Measurements from ENCODE around the gene RCSD1.
A peak's percentile ranks its signal among the peaks of the same experiment; 100 is the strongest.

The RCSD1 gene

GRCh38 chr1:167676916-167677848 lies 47.1 kb downstream of the RCSD1 start:
- Histone ChIP-seq H3K9me3 (replicated peaks in 1 of 11) (no peaks in the 10 kb centered on the region), H3K36me3 (peaks cover 88 to 100% (median 100%) of the 10 kb centered on the region in 11 experiments), H3K4me2 (peak overlapping the region in 8 of 11 experiments; percentile 3 to 47 (median 12); a peak in 9 of 22 replicates), H4K20me1 (peaks cover 97 to 100% (median 100%) of the 10 kb centered on the region in 11 experiments), H3K27me3 (no peaks in the 10 kb centered on the region), H3K9ac (no peak overlapping the region), H3K4me1 (peaks cover 62 to 99% (median 92%) of the 10 kb centered on the region in 10 experiments), H3K4me3 (no peak overlapping the region), H3K27ac (peak overlapping the region in 2 of 11 experiments; percentile 6 to 25; a peak in 2 of 22 replicates)
- no peak for TF ChIP-seq Cebpa-rat (IDR thresholded peaks at IDR 0.05)

- Histone ChIP-seq H3K9ac (no peak overlapping the region; a peak in 1 of 22 replicates), H4K20me1 (peaks cover 97 to 100% (median 100%) of the 10 kb centered on the region in 11 experiments), H3K27ac (peak overlapping the region in 2 of 11 experiments; percentile 34 to 48; a peak in 1 of 22 replicates), H3K9me3 (replicated peaks in 1 of 11) (no peaks in the 10 kb centered on the region), H3K4me3 (no peak overlapping the region), H3K4me2 (peak overlapping the region in 6 of 11 experiments; percentile 3 to 75 (median 40); a peak in 10 of 22 replicates), H3K27me3 (no peaks in the 10 kb centered on the region), H3K36me3 (peaks cover 88 to 100% (median 100%) of the 10 kb centered on the region in 11 experiments), H3K4me1 (peaks cover 64 to 100% (median 86%) of the 10 kb centered on the region in 10 experiments)
- TF ChIP-seq Cebpa-rat (IDR thresholded peaks at IDR 0.05): no peak
Measured at GRCh38 chr1:167678422-167678821, 48.4 kb downstream of the RCSD1 start.

DNA sequence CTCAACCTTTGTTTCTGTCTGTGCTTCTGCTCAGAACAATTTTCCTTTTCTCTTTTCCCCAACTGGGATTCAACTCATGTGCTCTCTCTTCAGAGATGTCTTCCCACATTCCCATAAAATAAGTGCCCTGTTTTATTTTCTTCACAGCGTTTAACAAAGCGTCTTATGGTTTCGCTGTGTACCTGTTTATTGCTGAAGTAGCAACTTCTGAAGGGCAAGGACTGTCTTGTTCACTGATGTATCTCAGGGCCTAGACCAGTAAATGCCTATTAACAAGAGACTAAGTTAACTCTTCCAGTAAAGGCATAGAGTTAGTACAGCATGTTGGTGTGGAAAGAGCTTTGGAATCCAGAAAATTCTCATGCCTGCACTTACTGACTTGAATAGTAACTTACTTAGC lies 48.8 kb downstream of the RCSD1 start:
- no peaks in the 10 kb centered on the region for H3K9me3 ChIP-seq (replicated peaks in 1 of 11)
- H3K36me3 ChIP-seq: peaks cover 88 to 100% (median 100%) of the 10 kb centered on the region in 11 experiments
- H3K9ac ChIP-seq: peak overlapping the region in 1 of 11 experiments; percentile 22; a peak in 2 of 22 replicates
- H3K4me1 ChIP-seq: peaks cover 64 to 100% (median 86%) of the 10 kb centered on the region in 10 experiments
- no peak overlapping the region for H3K4me3 ChIP-seq
- H4K20me1 ChIP-seq: peaks cover 97 to 100% (median 100%) of the 10 kb centered on the region in 11 experiments
- H3K27ac ChIP-seq: peak overlapping the region in 4 of 11 experiments; percentile 15 to 48 (median 31); a peak in 4 of 22 replicates
- peak overlapping the region in 7 of 11 experiments; percentile 1 to 75 (median 31); a peak in 11 of 22 replicates for H3K4me2 ChIP-seq
- no peak for TF ChIP-seq Cebpa-rat (IDR thresholded peaks at IDR 0.05)
- no peaks in the 10 kb centered on the region for H3K27me3 ChIP-seq

- peak overlapping the region in 4 of 11 experiments; percentile 18 to 64 (median 34); a peak in 5 of 22 replicates for H3K9ac ChIP-seq
- H3K9me3 ChIP-seq (replicated peaks in 1 of 11): no peaks in the 10 kb centered on the region
- H3K27me3 ChIP-seq: no peaks in the 10 kb centered on the region
- no peak overlapping the region for H3K4me3 ChIP-seq
- H3K4me2 ChIP-seq: peak overlapping the region in 7 of 11 experiments; percentile 1 to 75 (median 48); a peak in 13 of 22 replicates
- TF ChIP-seq Cebpa-rat (IDR thresholded peaks at IDR 0.05): no peak
- peaks cover 59 to 97% (median 84%) of the 10 kb centered on the region in 10 experiments for H3K4me1 ChIP-seq
- peak overlapping the region in 6 of 11 experiments; percentile 0 to 48 (median 22); a peak in 6 of 22 replicates for H3K27ac ChIP-seq
- peaks cover 93 to 100% (median 100%) of the 10 kb centered on the region in 11 experiments for H4K20me1 ChIP-seq
- peaks cover 88 to 100% (median 100%) of the 10 kb centered on the region in 11 experiments for H3K36me3 ChIP-seq
Measured at GRCh38 chr1:167679714-167680113, 49.7 kb downstream of the RCSD1 start.

DNA sequence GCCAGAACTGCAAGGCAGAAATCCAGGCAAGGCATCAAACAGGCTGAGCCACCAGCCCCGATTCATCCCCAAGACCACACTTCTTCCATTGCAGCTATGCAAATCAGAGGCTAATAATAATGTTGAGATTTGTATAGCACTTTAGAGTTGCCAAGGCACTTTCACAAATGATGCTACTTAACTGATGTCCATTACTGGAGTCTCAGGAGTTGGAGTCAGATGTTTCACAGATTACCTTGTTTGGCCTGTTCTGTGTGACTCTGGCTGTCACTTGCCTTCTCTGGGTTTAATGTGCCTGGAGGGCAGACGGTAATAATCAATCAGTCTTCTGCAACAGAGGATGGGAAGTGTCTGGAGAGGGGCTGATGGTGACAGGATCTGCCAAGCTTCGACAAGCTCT lies 51.0 kb downstream of the RCSD1 start:
- no peak for TF ChIP-seq Cebpa-rat (IDR thresholded peaks at IDR 0.05)
- Histone ChIP-seq H3K36me3 (peaks cover 89 to 100% (median 100%) of the 10 kb centered on the region in 11 experiments), H3K27me3 (no peaks in the 10 kb centered on the region), H3K9ac (peak overlapping the region in 8 of 11 experiments; percentile 3 to 64 (median 20); a peak in 7 of 22 replicates), H3K27ac (peak overlapping the region in 8 of 11 experiments; percentile 0 to 48 (median 16); a peak in 10 of 22 replicates), H3K4me2 (peak overlapping the region in 6 of 11 experiments; percentile 0 to 55 (median 26); a peak in 9 of 22 replicates), H3K4me3 (no peak overlapping the region), H4K20me1 (peaks cover 92 to 100% (median 100%) of the 10 kb centered on the region in 11 experiments), H3K9me3 (replicated peaks in 1 of 11) (no peaks in the 10 kb centered on the region), H3K4me1 (peaks cover 57 to 99% (median 86%) of the 10 kb centered on the region in 10 experiments)

GRCh38 chr1:167681451-167682098 lies 51.5 kb downstream of the RCSD1 start:
- Histone ChIP-seq H3K9me3 (replicated peaks in 1 of 11) (no peaks in the 10 kb centered on the region), H4K20me1 (peaks cover 92 to 100% (median 100%) of the 10 kb centered on the region in 11 experiments), H3K4me3 (no peak overlapping the region), H3K27me3 (no peaks in the 10 kb centered on the region), H3K27ac (peak overlapping the region in 8 of 11 experiments; percentile 0 to 48 (median 20); a peak in 9 of 22 replicates), H3K4me1 (peaks cover 55 to 98% (median 85%) of the 10 kb centered on the region in 10 experiments), H3K4me2 (peak overlapping the region in 4 of 11 experiments; percentile 0 to 55 (median 8); a peak in 5 of 22 replicates), H3K9ac (peak overlapping the region in 5 of 11 experiments; percentile 8 to 64 (median 22); a peak in 4 of 22 replicates), H3K36me3 (peaks cover 89 to 100% (median 100%) of the 10 kb centered on the region in 11 experiments)
- no peak for TF ChIP-seq Cebpa-rat (IDR thresholded peaks at IDR 0.05)

- Histone ChIP-seq H4K20me1 (peaks cover 91 to 100% (median 100%) of the 10 kb centered on the region in 11 experiments), H3K4me2 (peak overlapping the region in 2 of 11 experiments; percentile 8 to 23; a peak in 2 of 22 replicates), H3K27ac (peak overlapping the region in 7 of 11 experiments; percentile 7 to 59 (median 27); a peak in 10 of 22 replicates), H3K9me3 (replicated peaks in 1 of 11) (no peaks in the 10 kb centered on the region), H3K36me3 (peaks cover 96 to 100% (median 98%) of the 10 kb centered on the region in 11 experiments), H3K9ac (peak overlapping the region in 8 of 11 experiments; percentile 7 to 48 (median 28); a peak in 7 of 22 replicates), H3K4me3 (no peak overlapping the region), H3K27me3 (no peaks in the 10 kb centered on the region), H3K4me1 (peaks cover 52 to 94% (median 86%) of the 10 kb centered on the region in 10 experiments)
- TF ChIP-seq Cebpa-rat (IDR thresholded peaks at IDR 0.05): no peak
Measured at GRCh38 chr1:167683226-167683625, 53.2 kb downstream of the RCSD1 start.
